GM04503 (cell line): ENCODE measurements around the gene FCHSD1.
A peak's percentile ranks its signal among the peaks of the same experiment; 100 is the strongest.

Experiments
- DNase-seq: peaks from one replicate; pipeline ENCODE4 v3.0.0-alpha.2; 2012; ENCODE audit warnings: low read depth

FCHSD1 gene

GRCh38 chr5:141650851-141651727 is at the start of gene FCHSD1:
FCHSD1 (minus strand) TSS chr5:141651418; CDS start chr5:141651368, 50 bp downstream.
- DNase-seq = no peak

GRCh38 chr5:141697586-141697985 is 46.4 kb upstream of the FCHSD1 start:
- DNase-seq = no peak

GRCh38 chr5:141696431-141696830 is 45.2 kb upstream of the FCHSD1 start:
- DNase-seq = no peak

GRCh38 chr5:141695627-141696215 is 44.5 kb upstream of the FCHSD1 start:
- DNase-seq = no peak

- DNase-seq = no peak
Measured at GRCh38 chr5:141694479-141694878, 43.3 kb upstream of the FCHSD1 start.

GRCh38 chr5:141692919-141693725 is 41.9 kb upstream of the FCHSD1 start:
- no peak for DNase-seq

GRCh38 chr5:141692533-141692888 is 41.3 kb upstream of the FCHSD1 start:
- no peak for DNase-seq

GRCh38 chr5:141691867-141692532 is 40.8 kb upstream of the FCHSD1 start:
- no peak for DNase-seq

- DNase-seq = no peak
Measured at GRCh38 chr5:141691286-141691866, 40.2 kb upstream of the FCHSD1 start.

- no peak for DNase-seq
Measured at GRCh38 chr5:141686648-141687416, 35.6 kb upstream of the FCHSD1 start.

GRCh38 chr5:141685591-141685990 is 34.4 kb upstream of the FCHSD1 start:
- DNase-seq = no peak

GRCh38 chr5:141683596-141684141 is 32.5 kb upstream of the FCHSD1 start:
- no peak for DNase-seq

GRCh38 chr5:141681695-141682641 is 30.8 kb upstream of the FCHSD1 start, which contains the start of gene ARAP3:
ARAP3 (minus strand) TSS chr5:141682230; CDS start chr5:141680486, 1,744 bp downstream.
- DNase-seq = peak; percentile 50

GRCh38 chr5:141681295-141681694 is 30.1 kb upstream of the FCHSD1 start:
- DNase-seq = no peak

- DNase-seq = no peak
Measured at GRCh38 chr5:141680751-141681201, 29.6 kb upstream of the FCHSD1 start.

- no peak for DNase-seq
Measured at GRCh38 chr5:141680178-141680577, 29.0 kb upstream of the FCHSD1 start.

- DNase-seq = no peak
Measured at GRCh38 chr5:141677415-141677814, 26.2 kb upstream of the FCHSD1 start.

- DNase-seq = no peak
Measured at GRCh38 chr5:141675672-141676071, 24.5 kb upstream of the FCHSD1 start.

GRCh38 chr5:141674747-141675146 is 23.5 kb upstream of the FCHSD1 start:
- DNase-seq = no peak
